Measurements from ENCODE around the gene LILRB1. TPM values are rescaled to one million over a fixed set of nuclear protein-coding genes. Genes with fewer than 3 reads are reported as not detected.

The LILRB1 gene
- polyA plus RNA-seq, 1 experiment = not detected

DNA sequence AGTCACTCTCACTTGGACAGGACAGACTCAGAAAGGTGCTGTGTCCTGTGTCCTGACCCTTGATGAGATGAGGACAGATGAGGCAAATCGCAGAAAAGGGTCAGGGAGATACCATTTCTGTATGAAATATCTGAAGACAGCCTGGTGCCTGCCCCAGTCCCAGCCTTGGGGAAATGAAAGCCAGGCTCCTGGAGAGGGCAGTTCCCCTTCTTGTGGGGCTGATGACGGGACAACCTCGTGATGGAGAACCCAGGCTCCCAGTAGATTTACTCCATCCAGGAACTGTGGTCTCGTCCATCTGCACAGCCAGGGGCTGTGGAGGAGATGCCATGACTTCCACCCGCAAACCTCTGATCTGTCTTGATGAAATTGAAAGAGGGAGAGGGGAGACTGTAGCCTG, 13.8 kb downstream of the LILRB1 start:
- POLR2A ChIA-PET = no interaction called here
- CTCF ChIA-PET = no interaction called here
- TF ChIP-seq, protein P1, sequence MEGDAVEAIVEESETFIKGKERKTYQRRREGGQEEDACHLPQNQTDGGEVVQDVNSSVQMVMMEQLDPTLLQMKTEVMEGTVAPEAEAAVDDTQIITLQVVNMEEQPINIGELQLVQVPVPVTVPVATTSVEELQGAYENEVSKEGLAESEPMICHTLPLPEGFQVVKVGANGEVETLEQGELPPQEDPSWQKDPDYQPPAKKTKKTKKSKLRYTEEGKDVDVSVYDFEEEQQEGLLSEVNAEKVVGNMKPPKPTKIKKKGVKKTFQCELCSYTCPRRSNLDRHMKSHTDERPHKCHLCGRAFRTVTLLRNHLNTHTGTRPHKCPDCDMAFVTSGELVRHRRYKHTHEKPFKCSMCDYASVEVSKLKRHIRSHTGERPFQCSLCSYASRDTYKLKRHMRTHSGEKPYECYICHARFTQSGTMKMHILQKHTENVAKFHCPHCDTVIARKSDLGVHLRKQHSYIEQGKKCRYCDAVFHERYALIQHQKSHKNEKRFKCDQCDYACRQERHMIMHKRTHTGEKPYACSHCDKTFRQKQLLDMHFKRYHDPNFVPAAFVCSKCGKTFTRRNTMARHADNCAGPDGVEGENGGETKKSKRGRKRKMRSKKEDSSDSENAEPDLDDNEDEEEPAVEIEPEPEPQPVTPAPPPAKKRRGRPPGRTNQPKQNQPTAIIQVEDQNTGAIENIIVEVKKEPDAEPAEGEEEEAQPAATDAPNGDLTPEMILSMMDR (IDR thresholded peaks at IDR 0.05; ENCODE audit: insufficient read depth, low read depth, low read length) = no peak
- DNase-seq (ENCODE audit: low read depth) = no peak
- H3K36me3 ChIP-seq (ENCODE audit: control insufficient read depth, insufficient read depth, low read length) = no peaks in the 10 kb centered on the region
- no peak overlapping the region for H3K4me3 ChIP-seq (ENCODE audit: low read depth, low read length)
- no peaks in the 10 kb centered on the region for H3K27me3 ChIP-seq (ENCODE audit: control insufficient read depth, insufficient read depth, low read length)

DNA sequence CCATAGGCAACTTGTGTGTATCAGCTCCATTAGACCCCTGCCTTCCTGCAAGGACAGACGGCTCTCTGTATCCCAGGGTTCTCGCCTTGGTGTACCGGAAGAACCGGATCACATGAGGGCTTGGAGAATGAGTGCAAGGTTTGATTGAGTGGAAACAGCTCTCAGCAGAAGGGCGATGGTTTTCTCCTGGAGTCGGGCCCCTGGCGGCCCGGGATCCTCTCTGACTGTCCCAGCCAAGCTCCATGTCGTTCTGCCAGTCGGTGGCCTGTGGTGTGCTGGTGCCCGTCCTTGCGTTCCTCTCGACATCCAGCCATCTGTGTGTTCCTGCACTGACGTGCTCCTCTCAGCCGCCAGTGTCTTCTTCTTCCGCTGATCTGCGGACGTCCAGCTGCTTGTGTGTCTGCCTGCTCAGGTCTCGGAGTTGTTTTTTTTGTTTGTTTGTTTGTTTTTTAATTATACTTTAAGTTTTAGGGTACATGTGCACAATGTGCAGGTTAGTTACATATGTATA, 16.1 kb downstream of the LILRB1 start:
- CTCF ChIA-PET = no interaction called here
- H3K27me3 ChIP-seq (ENCODE audit: control insufficient read depth, insufficient read depth, low read length) = no peaks in the 10 kb centered on the region
- H3K4me3 ChIP-seq (ENCODE audit: low read depth, low read length) = no peak overlapping the region
- H3K36me3 ChIP-seq (ENCODE audit: control insufficient read depth, insufficient read depth, low read length) = no peaks in the 10 kb centered on the region
- DNase-seq (ENCODE audit: low read depth) = no peak
- POLR2A ChIA-PET = no interaction called here
- TF ChIP-seq, protein P1 (IDR thresholded peaks at IDR 0.05; ENCODE audit: insufficient read depth, low read depth, low read length) = no peak

DNA sequence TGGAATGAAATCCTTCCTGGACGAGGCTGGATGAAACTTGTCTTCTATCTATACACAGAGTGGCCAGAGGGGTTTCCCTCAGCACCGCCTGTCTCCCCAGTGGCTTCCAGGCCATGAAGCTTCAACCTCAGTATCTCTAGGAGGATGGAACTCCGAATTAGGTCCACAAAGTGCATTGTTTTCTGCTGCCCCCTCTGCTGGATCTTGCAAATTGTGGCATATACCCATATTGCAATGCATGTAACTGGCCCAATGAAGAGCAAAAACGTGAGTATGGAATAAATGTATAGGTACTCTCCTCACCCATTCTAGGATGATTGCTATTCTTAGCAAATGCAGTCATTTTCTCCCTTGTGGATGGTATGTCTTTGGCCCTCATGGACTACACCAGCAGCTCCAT, 17.8 kb downstream of the LILRB1 start:
- no peak overlapping the region for H3K4me3 ChIP-seq (ENCODE audit: low read depth, low read length)
- H3K27me3 ChIP-seq (ENCODE audit: control insufficient read depth, insufficient read depth, low read length) = no peaks in the 10 kb centered on the region
- ChIA-PET POLR2A (no interaction called here), CTCF (no interaction called here)
- no peak for DNase-seq (ENCODE audit: low read depth)
- H3K36me3 ChIP-seq (ENCODE audit: control insufficient read depth, insufficient read depth, low read length) = no peaks in the 10 kb centered on the region
- TF ChIP-seq, protein P1 (IDR thresholded peaks at IDR 0.05; ENCODE audit: insufficient read depth, low read depth, low read length) = no peak

DNA sequence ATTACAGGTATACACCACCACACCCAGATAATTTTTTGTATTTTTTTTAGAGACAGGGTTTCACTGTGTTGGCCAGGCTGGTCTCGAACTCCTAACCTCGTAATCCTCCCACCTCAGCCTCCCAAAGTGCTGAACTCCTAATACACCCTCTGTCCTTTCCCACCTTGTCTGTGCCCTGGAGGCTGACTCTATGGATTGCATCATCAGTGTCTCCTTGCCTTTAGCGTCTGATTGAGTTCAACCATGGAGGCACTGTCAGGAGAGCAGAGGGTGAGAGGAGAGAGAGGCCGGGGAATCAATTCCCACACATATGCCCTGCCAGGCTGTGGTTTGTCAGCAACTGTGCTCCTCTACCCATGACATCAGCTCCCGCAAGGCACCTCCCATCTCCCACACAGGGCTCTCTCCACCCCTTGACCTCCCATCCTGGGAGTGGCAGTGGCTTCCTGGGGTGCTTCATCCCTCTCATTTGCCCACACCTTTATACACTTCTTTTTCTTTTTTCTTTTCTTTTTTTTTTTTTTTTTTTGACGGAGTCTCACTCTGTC, 19.9 kb downstream of the LILRB1 start:
- no peak overlapping the region for H3K4me3 ChIP-seq (ENCODE audit: low read depth, low read length)
- CTCF ChIA-PET = no interaction called here

DNA sequence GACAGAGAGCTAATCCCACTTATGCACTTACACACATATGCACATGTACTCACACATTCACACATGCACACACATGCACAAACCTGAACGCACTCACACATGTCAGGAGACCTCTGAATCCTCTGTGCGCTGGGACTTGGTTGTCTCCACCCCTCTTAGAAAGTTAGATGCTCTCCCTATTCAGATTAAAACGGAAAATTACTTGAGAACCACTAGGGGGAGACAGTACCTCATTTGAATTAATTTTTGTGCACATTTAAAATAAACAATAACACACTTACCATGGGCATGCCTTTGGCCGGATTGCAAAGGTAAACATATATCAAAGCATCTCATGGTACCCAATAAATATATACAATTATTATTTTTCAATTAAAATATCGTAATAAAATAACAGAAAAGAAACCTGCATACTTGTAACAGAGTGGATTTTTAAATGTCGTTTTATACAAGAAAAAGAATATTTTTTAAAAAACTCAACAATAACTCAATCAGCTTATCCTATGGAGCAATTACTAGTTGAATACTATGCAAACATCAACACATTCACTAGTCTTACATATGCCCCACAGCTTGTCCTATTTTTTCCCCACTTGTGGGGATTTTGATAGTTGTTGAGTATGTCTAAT, 23.0 kb downstream of the LILRB1 start:
- DNase-seq (ENCODE audit: low read depth) = no peak
- Histone ChIP-seq H3K4me3 (ENCODE audit: low read depth, low read length) (no peak overlapping the region), H3K36me3 (ENCODE audit: control insufficient read depth, insufficient read depth, low read length) (no peaks in the 10 kb centered on the region), H3K27me3 (ENCODE audit: control insufficient read depth, insufficient read depth, low read length) (no peaks in the 10 kb centered on the region)
- POLR2A ChIA-PET = no interaction called here
- CTCF ChIA-PET = interaction anchor here (1.0 kb wide), 1 partner anchor 22 kb away, joined by 3 read pairs; no protein-coding TSS in a partner anchor
- TF ChIP-seq, protein P1 (IDR thresholded peaks at IDR 0.05; ENCODE audit: insufficient read depth, low read depth, low read length) = peak; percentile 33

More for the DNA sequence above, 19.9 kb downstream of the LILRB1 start:
- no peak for DNase-seq (ENCODE audit: low read depth)
- POLR2A ChIA-PET = no interaction called here
- TF ChIP-seq, protein P1 (IDR thresholded peaks at IDR 0.05; ENCODE audit: insufficient read depth, low read depth, low read length) = no peak
- Histone ChIP-seq H3K36me3 (ENCODE audit: control insufficient read depth, insufficient read depth, low read length) (no peaks in the 10 kb centered on the region), H3K27me3 (ENCODE audit: control insufficient read depth, insufficient read depth, low read length) (no peaks in the 10 kb centered on the region)
